CD4-positive, alpha-beta memory T cell (primary cell): ENCODE measurements around the gene ALG3. TPM values are rescaled to one million over a fixed set of nuclear protein-coding genes. Genes with fewer than 3 reads are reported as not detected.
A peak's percentile ranks its signal among the peaks of the same experiment; 100 is the strongest.

Experiments
- CTCF ChIA-PET: fragments of 350-600 bp; sonication (Branson Sonifier 250); formaldehyde crosslinking; loops from one replicate; lab custom pipeline; 2021; ENCODE audit warnings: inconsistent platforms; ENCODE audit not compliant: partially characterized antibody; lab: Charles Lee
- POLR2A ChIA-PET: fragments of 350-600 bp; sonication (Branson Sonifier 250); formaldehyde crosslinking; loops from one replicate; lab custom pipeline; 2021; ENCODE audit not compliant: partially characterized antibody; lab: Charles Lee
- DNase-seq, 5 donors: peaks; one replicate each; pipeline versions ENCODE4 v3.0.0 to v3.0.0-alpha.2; 2020 to 2022; ENCODE audit warnings: mixed read lengths in 1 of 5
- H3K27ac ChIP-seq: one replicate; pipeline ENCODE4 v1.7.0; 2013; ENCODE audit warnings: low read depth, low read length
- H3K27me3 ChIP-seq: 2 replicates; pipeline ENCODE4 v1.7.0; 2013; ENCODE audit warnings: mild to moderate bottlenecking, low read length, moderate library complexity; ENCODE audit not compliant: insufficient read depth
- H3K36me3 ChIP-seq: 2 replicates; pipeline ENCODE4 v1.7.0; 2013; ENCODE audit warnings: mild to moderate bottlenecking, low read length, moderate library complexity; ENCODE audit not compliant: insufficient read depth
- H3K4me1 ChIP-seq: 2 replicates; pipeline ENCODE4 v1.7.0; 2013; ENCODE audit warnings: mild to moderate bottlenecking, low read length, moderate library complexity; ENCODE audit not compliant: insufficient read depth
- H3K4me3 ChIP-seq, 2 donors: one replicate each; pipeline ENCODE4 v1.7.0; 2013; ENCODE audit warnings: low read length in 2 of 2, mild to moderate bottlenecking in 1 of 2
- H3K9me3 ChIP-seq, 2 donors: one replicate each; pipeline ENCODE4 v1.7.0; 2013; ENCODE audit warnings: low read length in 2 of 2, control low read depth in 1 of 2; ENCODE audit not compliant: control insufficient read depth in 1 of 2
- H3K27ac Mint-ChIP-seq, 7 donors: one replicate each; pipeline ENCODE4 v1.8.0; 2020 to 2021; ENCODE audit warnings: mixed read lengths in 7 of 7, mild to moderate bottlenecking in 6 of 7, inconsistent platforms in 3 of 7, moderate library complexity in 3 of 7
- H3K27me3 Mint-ChIP-seq, 2 donors: one replicate each; pipeline ENCODE4 v1.8.0; 2020 to 2021; ENCODE audit warnings: mixed read lengths in 2 of 2
- H3K36me3 Mint-ChIP-seq, 2 donors: one replicate each; pipeline ENCODE4 v1.8.0; 2020 to 2021; ENCODE audit warnings: mixed read lengths in 2 of 2, inconsistent platforms in 1 of 2, mild to moderate bottlenecking in 1 of 2
- H3K4me1 Mint-ChIP-seq, 4 donors: one replicate each; pipeline ENCODE4 v1.8.0; 2020 to 2021; ENCODE audit warnings: mixed read lengths in 4 of 4, mild to moderate bottlenecking in 1 of 4
- H3K4me3 Mint-ChIP-seq, 8 donors: one replicate each; pipeline ENCODE4 v1.8.0; 2020 to 2021; ENCODE audit warnings: mixed read lengths in 8 of 8, mild to moderate bottlenecking in 7 of 8, moderate library complexity in 6 of 8, inconsistent platforms in 3 of 8
- H3K9me3 Mint-ChIP-seq, 8 donors: one replicate each; pipeline ENCODE4 v1.8.0; 2020 to 2021; ENCODE audit warnings: mixed read lengths in 8 of 8, mild to moderate bottlenecking in 5 of 8, inconsistent platforms in 3 of 8, moderate library complexity in 1 of 8
- intact Hi-C: fragments of 100-400 bp; cut with micrococcal nuclease; formaldehyde crosslinking; loops from one replicate; pipeline ENCODE4 v1.15.1; 2023
- polyA plus RNA-seq, 2 donors: library from polyadenylated mRNA; unstranded; fragments of 300-500 nt; fragmentation: Illumina TruSeq; gene quantifications; one replicate each; pipeline ENCODE4 v1.2.3, GENCODE V29; 2021
- total RNA-seq, 2 experiments: library from RNA; stranded (reverse); gene quantifications; one replicate each; pipeline ENCODE4 v1.2.3, GENCODE V29; 2021

The ALG3 gene
- 10 to 100 TPM; 37.5 to 40.6 TPM for total RNA-seq
- 10 to 100 TPM; 56.5 to 67.8 TPM for polyA plus RNA-seq

GRCh38 chr3:184248454-184249411 is at the start of gene ALG3:
ALG3 (minus strand) TSS chr3:184248962; CDS start chr3:184248940, 22 bp downstream.
- POLR2A ChIA-PET, result interaction anchor here (1.1 to 2.0 kb wide), 5 partner anchors 11 to 113 kb away, joined by 3 to 16 read pairs (median 5); partner anchors contain the start of genes CAMK2N2, CLCN2, EIF2B5 and POLR2H
- Mint-ChIP-seq H3K27me3 (peaks cover 0 to 4% of the 10 kb centered on the region in 2 donors), H3K9me3 (peaks cover 0 to 3% (median 0%) of the 10 kb centered on the region in 8 donors), H3K36me3 (peaks cover 22 to 34% of the 10 kb centered on the region in 2 donors), H3K4me1 (peaks cover 8 to 20% (median 12%) of the 10 kb centered on the region in 4 donors), H3K4me3 (peak within 1 kb of the TSS; percentile 88 to 99 (median 96)), H3K27ac (peak within 1 kb of the TSS; percentile 92 to 100 (median 96))
- Histone ChIP-seq H3K9me3 (no peaks in the 10 kb centered on the region), H3K4me1 (peaks cover 11% of the 10 kb centered on the region), H3K4me3 (peak within 1 kb of the TSS; percentile 92 to 99), H3K27me3 (no peaks in the 10 kb centered on the region), H3K27ac (peak within 1 kb of the TSS; percentile 66), H3K36me3 (peaks cover 20% of the 10 kb centered on the region)
- CTCF ChIA-PET, result interaction anchor here (0.9 to 8.9 kb wide), 5 partner anchors 21 to 364 kb away, joined by 3 to 76 read pairs (median 8); partner anchors contain the start of genes PARL and VWA5B2
- DNase-seq, result peak; percentile 83 to 87 (median 84)
- intact Hi-C loops, result loop anchor here (1.0 to 5.0 kb wide), 9 partner anchors 12 to 1339 kb away; partner anchors contain the start of genes ABCC5, ABCF3, AP2M1 and EIF2B5

GRCh38 chr3:184296616-184297015 is 47.9 kb upstream of the ALG3 start:
- H3K4me3 Mint-ChIP-seq, result peak overlapping the region in 4 of 8 donors; percentile 17 to 57 (median 50)

GRCh38 chr3:184295771-184296170 is 47.0 kb upstream of the ALG3 start:
- peaks cover 11 to 29% (median 19%) of the 10 kb centered on the region in 4 donors for H3K4me1 Mint-ChIP-seq
- POLR2A ChIA-PET, result no interaction called here
- H3K9me3 Mint-ChIP-seq, result peaks cover 0 to 1% (median 0%) of the 10 kb centered on the region in 8 donors
- H3K27ac Mint-ChIP-seq, result no peak overlapping the region
- peak overlapping the region in 1 of 8 donors; percentile 9 for H3K4me3 Mint-ChIP-seq
- H3K27me3 Mint-ChIP-seq, result no peaks in the 10 kb centered on the region
- peaks cover 13% of the 10 kb centered on the region for H3K4me1 ChIP-seq
- CTCF ChIA-PET, result interaction anchor here (0.8 to 1.3 kb wide), 2 partner anchors 46 to 76 kb away, joined by 3 read pairs; partner anchors contain the start of gene EEF1AKMT4
- peaks cover 6 to 11% of the 10 kb centered on the region in 2 donors for H3K36me3 Mint-ChIP-seq
- H3K4me3 ChIP-seq, result no peak overlapping the region
- no peak for DNase-seq
- intact Hi-C loops, result loop anchor here (5.0 kb wide), 1 partner anchor 413 kb away; the partner anchor contains the start of gene PARL
- no peaks in the 10 kb centered on the region for H3K27me3 ChIP-seq
- no peak overlapping the region for H3K27ac ChIP-seq
- H3K36me3 ChIP-seq, result peaks cover 7% of the 10 kb centered on the region
- no peaks in the 10 kb centered on the region for H3K9me3 ChIP-seq

More at GRCh38 chr3:184296616-184297015, 47.9 kb upstream of the ALG3 start:
- Histone ChIP-seq H3K9me3 (no peaks in the 10 kb centered on the region), H3K27me3 (no peaks in the 10 kb centered on the region), H3K36me3 (peaks cover 12% of the 10 kb centered on the region), H3K4me1 (peaks cover 14% of the 10 kb centered on the region), H3K27ac (no peak overlapping the region), H3K4me3 (no peak overlapping the region)
- H3K27me3 Mint-ChIP-seq, result no peaks in the 10 kb centered on the region
- H3K27ac Mint-ChIP-seq, result peak overlapping the region in 1 of 7 donors; percentile 27
- peaks cover 12 to 32% (median 20%) of the 10 kb centered on the region in 4 donors for H3K4me1 Mint-ChIP-seq
- intact Hi-C loops, result loop anchor here (5.0 kb wide), 1 partner anchor 414 kb away; the partner anchor contains the start of gene PARL
- CTCF ChIA-PET, result interaction anchor here (0.6 to 1.3 kb wide), 2 partner anchors 10 to 47 kb away, joined by 3 to 4 read pairs; partner anchors contain the start of gene EEF1AKMT4
- POLR2A ChIA-PET, result interaction anchor here (0.9 kb wide), 1 partner anchor 19 kb away, joined by 4 read pairs; no protein-coding TSS in a partner anchor
- H3K36me3 Mint-ChIP-seq, result peaks cover 9 to 14% of the 10 kb centered on the region in 2 donors
- no peak for DNase-seq
- H3K9me3 Mint-ChIP-seq, result peaks cover 0 to 1% (median 0%) of the 10 kb centered on the region in 8 donors

GRCh38 chr3:184291738-184292445 is 43.1 kb upstream of the ALG3 start:
- no peaks in the 10 kb centered on the region for H3K9me3 ChIP-seq
- Mint-ChIP-seq H3K36me3 (no peaks in the 10 kb centered on the region), H3K27me3 (peaks cover 0 to 3% of the 10 kb centered on the region in 2 donors), H3K4me3 (no peak overlapping the region), H3K9me3 (no peaks in the 10 kb centered on the region), H3K27ac (no peak overlapping the region), H3K4me1 (peaks cover 0 to 2% (median 0%) of the 10 kb centered on the region in 4 donors)
- no peak for DNase-seq
- intact Hi-C loops, result no loop called here
- H3K4me1 ChIP-seq, result no peaks in the 10 kb centered on the region
- no peak overlapping the region for H3K4me3 ChIP-seq
- H3K27me3 ChIP-seq, result no peaks in the 10 kb centered on the region
- no peaks in the 10 kb centered on the region for H3K36me3 ChIP-seq
- ChIA-PET CTCF (interaction anchor here (1.4 to 1.5 kb wide), 2 partner anchors 9 to 42 kb away, joined by 3 to 4 read pairs; partner anchors contain the start of gene EEF1AKMT4), POLR2A (no interaction called here)
- no peak overlapping the region for H3K27ac ChIP-seq

- H3K4me1 Mint-ChIP-seq, result peaks cover 0 to 2% (median 0%) of the 10 kb centered on the region in 4 donors
- intact Hi-C loops, result no loop called here
- H3K9me3 Mint-ChIP-seq, result peaks cover 0 to under 1% (median 0%) of the 10 kb centered on the region in 8 donors
- no peak overlapping the region for H3K27ac ChIP-seq
- H3K9me3 ChIP-seq, result no peaks in the 10 kb centered on the region
- ChIA-PET CTCF (interaction anchor here (1.4 to 1.5 kb wide), 2 partner anchors 9 to 41 kb away, joined by 3 to 4 read pairs; partner anchors contain the start of gene EEF1AKMT4), POLR2A (no interaction called here)
- no peaks in the 10 kb centered on the region for H3K27me3 ChIP-seq
- H3K27ac Mint-ChIP-seq, result no peak overlapping the region
- DNase-seq, result no peak
- H3K36me3 Mint-ChIP-seq, result no peaks in the 10 kb centered on the region
- H3K4me1 ChIP-seq, result no peaks in the 10 kb centered on the region
- no peak overlapping the region for H3K4me3 Mint-ChIP-seq
- H3K4me3 ChIP-seq, result no peak overlapping the region
- peaks cover 2 to 6% of the 10 kb centered on the region in 2 donors for H3K27me3 Mint-ChIP-seq
- H3K36me3 ChIP-seq, result no peaks in the 10 kb centered on the region
These were observed 42.4 kb upstream of the ALG3 start for GRCh38 chr3:184291044-184291737.

GRCh38 chr3:184290331-184290730 is 41.6 kb upstream of the ALG3 start:
- no peaks in the 10 kb centered on the region for H3K9me3 ChIP-seq
- DNase-seq, result no peak
- Mint-ChIP-seq H3K4me3 (no peak overlapping the region), H3K27ac (peak overlapping the region in 1 of 7 donors; percentile 64), H3K36me3 (no peaks in the 10 kb centered on the region), H3K9me3 (peaks cover 0 to 2% (median 0%) of the 10 kb centered on the region in 8 donors), H3K27me3 (peaks cover 5 to 13% of the 10 kb centered on the region in 2 donors), H3K4me1 (peaks cover 0 to 2% (median 0%) of the 10 kb centered on the region in 4 donors)
- H3K36me3 ChIP-seq, result no peaks in the 10 kb centered on the region
- ChIA-PET POLR2A (no interaction called here), CTCF (interaction anchor here (1.4 to 1.9 kb wide), 2 partner anchors 8 to 63 kb away, joined by 3 to 13 read pairs; no protein-coding TSS in a partner anchor)
- intact Hi-C loops, result no loop called here
- no peaks in the 10 kb centered on the region for H3K4me1 ChIP-seq
- H3K27me3 ChIP-seq, result peaks cover 3% of the 10 kb centered on the region
- no peak overlapping the region for H3K4me3 ChIP-seq
- no peak overlapping the region for H3K27ac ChIP-seq
